Amniotic stem cell (primary cell): ENCODE measurements around the gene TMEM94.
"Not testable (repeated sequence)": the region's sequence is repeated elsewhere in the genome, so short reads cannot be mapped to it uniquely, and the experiment has no call there.

Source experiments
- DNase-seq: peaks from one replicate; lab custom pipeline; 2025; lab: John Stamatoyannopoulos, UW

Gene TMEM94

GRCh38 chr17:75456417-75457046, at the start of gene TMEM94:
TSS of gene TMEM94 (plus strand) at chr17:75456635. CDS start at chr17:75471906, 15,271 bp downstream.
- peak; percentile 98 for DNase-seq

- no peak for DNase-seq
Observed at GRCh38 chr17:75407655-75408352, 48.6 kb upstream of the TMEM94 start.

- DNase-seq = no peak
Observed at GRCh38 chr17:75410141-75410540, 46.3 kb upstream of the TMEM94 start.

- no peak for DNase-seq
Observed at GRCh38 chr17:75411328-75412067, 44.9 kb upstream of the TMEM94 start.

GRCh38 chr17:75412455-75413317, 43.7 kb upstream of the TMEM94 start:
- no peak for DNase-seq

- DNase-seq = no peak
Observed at GRCh38 chr17:75414488-75414887, 41.9 kb upstream of the TMEM94 start.

- DNase-seq = no peak
Observed at GRCh38 chr17:75416006-75416405, 40.4 kb upstream of the TMEM94 start.

- DNase-seq = no peak
Observed at GRCh38 chr17:75417054-75417580, 39.3 kb upstream of the TMEM94 start.

- no peak for DNase-seq
Observed at GRCh38 chr17:75418531-75418930, 37.9 kb upstream of the TMEM94 start.

GRCh38 chr17:75428543-75429469, 27.6 kb upstream of the TMEM94 start:
- peak; percentile 78 for DNase-seq

- DNase-seq = peak; percentile 69
Observed at GRCh38 chr17:75430159-75430974, 26.1 kb upstream of the TMEM94 start.

- DNase-seq = no peak
Observed at GRCh38 chr17:75433218-75433783, 23.1 kb upstream of the TMEM94 start.

GRCh38 chr17:75434433-75434832, 22.0 kb upstream of the TMEM94 start:
- not testable (repeated sequence) for DNase-seq

- not testable (repeated sequence) for DNase-seq
Observed at GRCh38 chr17:75437404-75437803, 19.0 kb upstream of the TMEM94 start.

- no peak for DNase-seq
Observed at GRCh38 chr17:75439287-75439686, 17.1 kb upstream of the TMEM94 start.

- DNase-seq = no peak
Observed at GRCh38 chr17:75440738-75441448, 15.5 kb upstream of the TMEM94 start.

- no peak for DNase-seq
Observed at GRCh38 chr17:75442168-75443103, 14.0 kb upstream of the TMEM94 start.

- no peak for DNase-seq
Observed at GRCh38 chr17:75445296-75445695, 11.1 kb upstream of the TMEM94 start.
